Stimulated activated CD4-positive, alpha-beta T cell treated with anti-CD3 and anti-CD28 coated beads, TNF-alpha, amount 100 ng/mL, for 24 hours (primary cell): ENCODE data around the gene SRRM3.
"Not testable (repeated sequence)": the region's sequence is repeated elsewhere in the genome, so short reads cannot be mapped to it uniquely, and the experiment has no call there.

Experiments
- DNase-seq, 3 experiments: peaks; one replicate each; pipeline ENCODE4 v3.0.0-alpha.2; 2020; ENCODE audit warnings: low read depth in 3 of 3

The SRRM3 gene

GRCh38 chr7:76201732-76202665 is at the start of gene SRRM3:
TSS of gene SRRM3 (plus strand) at chr7:76201896. CDS start at chr7:76235067, 33,171 bp downstream.
- DNase-seq = peak; percentile 67 to 81 (median 71)

- no peak for DNase-seq
These were observed 49.8 kb upstream of the SRRM3 start for GRCh38 chr7:76151932-76152331.

GRCh38 chr7:76153571-76154230 is 48.0 kb upstream of the SRRM3 start:
- not testable (repeated sequence) for DNase-seq

- DNase-seq = no peak
These were observed 45.8 kb upstream of the SRRM3 start for GRCh38 chr7:76155938-76156337.

GRCh38 chr7:76156992-76157685 is 44.6 kb upstream of the SRRM3 start:
- not testable (repeated sequence) for DNase-seq

- not testable (repeated sequence) for DNase-seq
These were observed 43.3 kb upstream of the SRRM3 start for GRCh38 chr7:76158416-76158815.

- not testable (repeated sequence) for DNase-seq
These were observed 39.1 kb upstream of the SRRM3 start for GRCh38 chr7:76162416-76163170.

- not testable (repeated sequence) for DNase-seq
These were observed 37.9 kb upstream of the SRRM3 start for GRCh38 chr7:76163812-76164211.

GRCh38 chr7:76165106-76165972 is 36.4 kb upstream of the SRRM3 start:
- no peak for DNase-seq

- DNase-seq = no peak
These were observed 35.7 kb upstream of the SRRM3 start for GRCh38 chr7:76165973-76166403.

- DNase-seq = peak; percentile 85 to 92 (median 87)
These were observed 35.1 kb upstream of the SRRM3 start for GRCh38 chr7:76166404-76167255.

GRCh38 chr7:76173566-76174205 is 28.0 kb upstream of the SRRM3 start:
- no peak for DNase-seq

GRCh38 chr7:76176951-76177350 is 24.7 kb upstream of the SRRM3 start:
- DNase-seq = not testable (repeated sequence)

- no peak for DNase-seq
These were observed 22.0 kb upstream of the SRRM3 start for GRCh38 chr7:76179686-76180085.

- DNase-seq = no peak
These were observed 19.3 kb upstream of the SRRM3 start for GRCh38 chr7:76182225-76182960.

- DNase-seq = no peak
These were observed 16.4 kb upstream of the SRRM3 start for GRCh38 chr7:76185187-76185896.

GRCh38 chr7:76187272-76187671 is 14.4 kb upstream of the SRRM3 start:
- no peak for DNase-seq

- DNase-seq = no peak
These were observed 12.4 kb upstream of the SRRM3 start for GRCh38 chr7:76189276-76189675.
